HG03460 (cell line): ENCODE results near the gene MMP12.

Experiments
- ATAC-seq: cut with Tn5 transposase; IDR thresholded peaks from one replicate; pipeline ENCODE4 v1.9.1; 2021; ENCODE audit not compliant: unreplicated experiment

MMP12 gene

GRCh38 chr11:102850973-102851745 lies 23.6 kb downstream of the MMP12 start:
- ATAC-seq = no peak

DNA sequence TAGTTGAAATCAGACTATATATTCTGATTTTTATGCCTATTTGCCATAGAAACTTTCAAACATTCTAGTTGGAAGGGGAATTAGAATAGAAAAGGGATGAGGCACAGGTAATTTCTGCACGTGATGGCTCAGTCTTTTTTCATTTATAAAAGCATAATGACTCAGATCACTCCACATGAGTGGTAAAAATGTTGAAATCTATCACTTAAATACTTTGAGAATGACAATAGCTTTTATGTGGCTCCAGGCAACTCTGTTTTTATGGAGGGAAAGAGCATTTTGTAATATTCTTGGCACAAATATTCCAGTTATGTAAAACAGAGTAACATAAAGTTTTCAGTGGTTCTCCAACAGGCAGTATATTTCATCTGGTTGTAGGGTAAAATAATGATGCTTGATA lies 25.5 kb downstream of the MMP12 start:
- ATAC-seq = no peak

- no peak for ATAC-seq
Measured at GRCh38 chr11:102846292-102846691, 28.5 kb downstream of the MMP12 start.

GRCh38 chr11:102843489-102843888 lies 31.3 kb downstream of the MMP12 start, which contains the start of gene MMP3:
MMP3 (minus strand) TSS chr11:102843609; CDS start chr11:102843546, 63 bp downstream.
- ATAC-seq = no peak

DNA sequence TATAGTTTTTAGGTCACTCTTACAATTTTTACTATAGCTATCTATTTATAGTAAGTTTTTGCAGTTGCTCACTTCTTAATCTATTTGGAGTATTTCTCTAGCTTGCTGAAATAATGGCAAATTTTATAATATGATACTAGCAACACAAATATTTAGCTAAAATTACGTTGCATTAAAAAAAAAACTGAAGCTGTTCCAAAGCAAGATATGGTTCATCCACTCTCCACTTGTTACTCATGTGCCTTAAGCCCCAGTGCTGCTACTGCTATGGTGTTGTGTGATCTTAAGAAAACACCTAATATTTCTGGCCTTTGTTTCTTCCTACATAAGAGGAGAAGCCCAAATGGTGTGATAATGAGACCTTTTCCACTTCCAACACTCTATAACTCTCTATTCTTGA lies 31.9 kb downstream of the MMP12 start:
- ATAC-seq = no peak

DNA sequence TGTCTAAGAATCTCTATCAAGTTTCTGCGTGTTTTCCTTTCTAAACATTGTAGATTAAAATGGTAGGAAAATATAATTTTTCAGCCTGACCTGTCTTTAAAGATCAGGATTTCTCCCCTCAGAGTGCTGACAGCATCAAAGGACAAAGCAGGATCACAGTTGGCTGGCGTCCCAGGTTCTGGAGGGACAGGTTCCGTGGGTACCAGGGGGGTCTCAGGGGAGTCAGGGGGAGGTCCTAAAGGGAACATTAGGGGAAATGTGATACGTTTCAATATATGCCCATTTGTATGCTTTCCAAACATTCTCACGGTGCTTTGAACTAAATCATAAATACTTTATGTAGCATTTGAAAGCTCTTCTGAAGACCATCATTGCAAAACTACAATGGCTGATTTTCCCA lies 34.8 kb downstream of the MMP12 start:
- ATAC-seq = no peak

GRCh38 chr11:102837646-102838045 lies 37.1 kb downstream of the MMP12 start:
- no peak for ATAC-seq

- ATAC-seq = no peak
Measured at GRCh38 chr11:102837156-102837555, 37.6 kb downstream of the MMP12 start.

GRCh38 chr11:102836290-102836875 lies 38.4 kb downstream of the MMP12 start:
- ATAC-seq = no peak

DNA sequence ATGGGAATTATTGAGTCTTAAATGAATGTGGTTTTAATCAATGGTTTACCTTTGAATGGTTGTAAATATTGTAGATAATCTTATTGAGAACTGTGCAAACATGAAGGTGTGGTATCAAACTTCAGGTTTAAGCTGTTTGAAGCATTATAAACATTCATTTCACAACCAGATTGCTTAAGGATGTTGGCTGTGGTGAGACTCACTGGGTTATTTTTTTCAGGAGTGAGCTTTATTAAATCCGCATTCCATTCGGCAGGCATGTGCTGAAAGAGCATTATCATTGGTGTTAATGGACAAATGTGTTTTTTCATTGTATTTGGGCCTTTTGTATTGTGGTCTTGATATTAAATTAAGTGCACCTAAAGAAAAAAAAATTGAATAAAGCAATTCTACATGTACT lies 41.1 kb downstream of the MMP12 start:
- ATAC-seq = no peak

- ATAC-seq = no peak
Measured at GRCh38 chr11:102832612-102833011, 42.2 kb downstream of the MMP12 start.

DNA sequence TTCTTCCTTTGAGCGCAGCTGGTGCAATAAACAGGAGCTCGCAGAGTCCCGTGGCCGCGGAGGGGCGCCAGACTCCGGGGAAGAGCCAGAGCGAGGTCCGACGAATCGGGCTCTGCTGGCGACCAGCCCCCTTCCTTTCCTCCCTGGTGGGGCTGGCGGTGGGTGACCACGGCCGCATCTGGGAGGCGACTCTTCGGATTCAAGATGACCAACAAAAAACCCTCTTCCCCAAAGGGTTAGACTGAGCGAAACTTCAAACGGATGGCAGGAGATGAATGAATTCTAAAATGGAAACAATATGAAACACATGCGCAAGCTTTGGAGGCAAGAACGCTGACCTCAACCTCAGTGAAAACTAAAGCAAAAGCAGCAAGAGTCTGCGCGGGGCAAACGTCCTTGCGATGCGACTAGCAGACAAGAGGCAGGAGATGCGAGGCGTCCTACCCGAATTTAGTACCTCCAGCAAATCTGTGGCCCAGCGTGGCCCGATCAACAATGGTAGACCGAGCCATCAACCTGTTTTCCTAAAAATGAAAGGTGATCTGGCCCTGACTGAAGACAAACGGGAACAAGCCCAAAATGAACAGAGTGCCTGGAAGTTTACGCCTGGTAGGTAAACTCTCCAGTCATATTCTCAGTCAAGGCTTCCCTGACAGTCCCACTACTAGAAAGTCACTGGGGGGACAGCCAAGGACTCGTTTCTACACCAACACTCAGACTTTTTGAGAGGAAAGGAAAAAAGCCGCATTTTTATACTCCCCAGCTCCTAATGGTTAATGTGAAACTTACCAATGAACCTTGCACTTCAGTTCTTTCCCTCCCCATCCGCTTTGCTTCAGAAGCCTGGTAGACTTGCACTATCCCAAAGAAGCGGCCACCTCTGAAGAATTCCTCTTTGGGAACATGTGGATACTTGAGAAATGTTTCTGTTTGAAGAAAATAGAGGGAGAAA lies 43.0 kb downstream of the MMP12 start:
- ATAC-seq = no peak

DNA sequence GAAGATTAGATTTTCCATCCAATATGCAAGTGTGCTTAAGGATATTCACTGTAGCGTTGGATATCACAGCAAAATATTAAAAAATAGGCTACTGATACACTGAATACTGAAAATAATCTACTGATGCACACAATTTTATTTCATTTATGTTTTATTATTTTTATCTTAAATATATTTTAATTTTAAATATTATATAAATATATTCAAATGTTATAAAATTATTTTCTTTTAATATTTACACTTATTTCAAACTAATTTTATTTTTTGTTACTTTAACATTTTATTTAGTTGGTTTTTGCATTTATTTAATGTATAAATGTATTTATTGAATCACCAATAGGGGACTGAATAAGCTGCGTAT lies 43.7 kb downstream of the MMP12 start:
- ATAC-seq = no peak

DNA sequence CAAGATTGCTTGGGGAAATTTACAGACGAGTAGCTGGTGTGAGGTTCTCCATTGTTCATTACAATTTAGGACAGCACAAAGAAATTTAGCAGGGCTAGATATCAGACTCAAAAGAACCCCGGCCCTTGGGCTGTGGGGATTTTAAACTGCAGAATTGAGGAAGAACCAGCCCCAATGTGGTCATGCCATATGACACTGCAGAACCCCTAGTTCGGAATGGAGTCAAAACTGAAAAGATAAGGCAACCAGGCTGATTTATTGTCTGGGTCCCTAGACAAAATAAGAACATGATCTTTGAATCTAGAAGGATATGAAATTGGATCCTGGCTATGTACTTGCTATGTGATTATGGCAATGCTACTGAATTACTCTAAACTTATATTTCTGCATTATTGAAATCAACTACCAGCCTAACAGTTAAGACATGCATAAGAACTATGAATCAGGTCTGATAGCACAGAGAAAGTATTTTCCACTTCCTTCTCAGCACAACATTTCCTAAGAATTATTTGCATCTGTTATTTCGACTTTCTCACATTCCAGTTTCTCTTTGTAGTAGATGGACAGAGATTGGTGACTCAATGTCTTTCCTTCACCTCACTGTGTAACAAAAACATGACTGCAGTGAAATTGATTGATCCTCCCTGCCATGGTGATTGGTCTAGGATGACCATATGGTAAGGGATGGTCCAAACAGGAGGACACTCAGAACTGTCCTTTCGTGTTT lies 44.6 kb downstream of the MMP12 start:
- ATAC-seq = no peak

- no peak for ATAC-seq
Measured at GRCh38 chr11:102829316-102830000, 45.3 kb downstream of the MMP12 start.

- ATAC-seq = no peak
Measured at GRCh38 chr11:102824556-102824955, 50.2 kb downstream of the MMP12 start.

GRCh38 chr11:102819491-102819890 lies 55.3 kb downstream of the MMP12 start:
- no peak for ATAC-seq

DNA sequence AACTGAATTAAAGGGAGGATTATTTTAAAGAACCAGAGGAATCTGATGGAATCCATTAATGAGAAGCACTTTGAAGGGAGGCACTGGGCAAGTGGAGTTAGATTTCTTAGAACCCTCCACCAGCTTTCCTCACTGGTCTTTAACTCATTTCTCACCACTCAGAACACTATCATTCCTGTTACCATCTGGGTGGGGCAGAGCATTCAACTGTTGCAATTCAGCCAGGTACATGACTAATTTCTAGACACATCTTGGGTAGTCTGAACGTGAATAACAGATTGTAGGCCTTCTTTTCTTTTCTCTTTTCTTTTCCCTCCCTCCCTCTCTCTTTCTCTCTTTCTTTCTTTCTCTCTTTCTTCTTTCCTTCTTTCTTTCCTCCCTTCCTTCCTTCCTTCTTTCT lies 61.3 kb downstream of the MMP12 start:
- ATAC-seq = no peak
